Ramos (cell line): Measurements from ENCODE around the gene PIP5K1B.

Experiments used
- in situ Hi-C: fragments of 300-500 bp; cut with MboI; formaldehyde crosslinking; loops from one replicate; pipeline ENCODE4 v1.14.3; 2022; ENCODE audit warnings: low sequenced_read_pairs; ENCODE audit not compliant: unreplicated experiment

Gene PIP5K1B

DNA sequence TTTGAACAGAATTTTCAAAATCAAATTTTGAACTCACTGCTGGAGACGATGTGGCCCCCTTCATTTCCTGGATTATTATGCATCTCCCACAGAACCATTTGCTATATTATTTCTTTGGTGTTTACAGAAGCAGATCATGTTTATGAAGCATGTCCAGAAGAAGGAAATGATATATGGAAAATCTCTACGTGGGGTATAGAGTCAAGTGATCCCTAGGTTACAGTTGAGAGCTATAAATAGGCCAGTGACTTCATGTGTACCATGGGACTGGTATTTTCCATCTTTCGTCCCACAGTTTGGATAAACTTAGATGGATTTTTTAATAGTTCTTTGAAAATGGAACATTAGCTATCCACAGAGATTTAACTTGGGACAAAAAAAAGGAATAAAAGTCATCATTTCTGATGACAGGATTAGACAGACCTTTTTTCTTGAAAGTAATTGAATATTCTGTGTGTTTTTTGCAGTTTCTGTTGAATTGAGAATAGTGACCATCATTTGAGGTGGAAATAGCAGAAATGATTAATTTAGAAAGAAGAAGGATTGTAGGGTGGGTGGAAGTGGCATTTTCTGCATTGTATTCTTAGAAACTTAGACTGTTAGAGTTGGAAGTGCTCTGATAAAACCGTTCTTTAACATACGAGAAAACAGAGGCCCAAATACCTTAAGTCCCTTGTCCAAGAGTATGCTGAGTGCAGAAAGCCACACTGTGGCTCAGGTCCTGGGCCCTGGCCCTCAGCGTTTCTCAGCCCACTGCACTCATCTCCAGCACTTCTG, 136.4 kb downstream of the PIP5K1B start:
- in situ Hi-C loops: loop anchor here (10.0 kb wide), 1 partner anchor 257 kb away; no protein-coding TSS in a partner anchor

- in situ Hi-C loops: loop anchor here (10.0 kb wide), 1 partner anchor 258 kb away; no protein-coding TSS in a partner anchor
These were observed 137.5 kb downstream of the PIP5K1B start for GRCh38 chr9:68842568-68842967.

DNA sequence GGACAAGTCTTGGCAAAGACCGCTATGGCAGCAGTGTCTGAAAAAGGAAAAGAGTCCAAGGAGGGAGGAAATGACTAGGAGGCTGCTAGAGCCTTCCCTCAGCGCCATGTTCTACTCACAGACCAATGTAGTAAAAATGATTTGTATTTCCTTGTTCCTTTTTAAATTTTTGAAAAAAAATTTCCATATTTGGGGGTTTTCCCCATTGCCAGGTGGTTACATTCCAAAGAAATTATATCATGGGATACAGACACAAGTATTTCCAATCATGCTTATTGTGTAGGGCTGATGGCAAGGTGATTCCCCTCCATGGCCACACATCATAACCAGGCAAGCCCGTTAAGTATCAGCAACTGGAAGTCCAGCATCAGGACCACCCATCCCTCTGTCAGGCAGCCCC, 138.2 kb downstream of the PIP5K1B start:
- in situ Hi-C loops: loop anchor here (10.0 kb wide), 1 partner anchor 258 kb away; no protein-coding TSS in a partner anchor

- in situ Hi-C loops: loop anchor here (10.0 kb wide), 1 partner anchor 259 kb away; no protein-coding TSS in a partner anchor
These were observed 139.1 kb downstream of the PIP5K1B start for GRCh38 chr9:68844157-68844556.

- in situ Hi-C loops: loop anchor here (10.0 kb wide), 1 partner anchor 260 kb away; no protein-coding TSS in a partner anchor
These were observed 139.9 kb downstream of the PIP5K1B start for GRCh38 chr9:68844631-68845612.

DNA sequence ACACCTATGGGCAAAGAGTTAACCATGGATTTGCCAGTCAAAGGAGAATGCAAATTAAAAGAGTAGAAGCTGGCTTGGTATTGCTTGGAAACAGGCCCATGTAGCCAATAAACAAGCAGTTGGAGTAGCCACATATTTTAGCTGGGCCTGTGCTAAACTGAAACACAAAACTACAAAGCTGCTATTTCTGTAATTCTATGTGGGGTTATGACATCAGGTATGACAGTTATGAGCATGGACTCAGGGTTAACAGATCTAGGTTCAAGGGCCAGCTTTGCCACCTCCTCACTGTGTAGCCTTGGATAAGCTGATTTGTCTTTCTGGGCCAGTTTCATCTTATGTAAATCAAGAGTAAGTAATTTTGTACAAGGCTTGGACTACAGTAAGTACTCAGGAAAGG, 142.7 kb downstream of the PIP5K1B start:
- in situ Hi-C loops: loop anchor here (10.0 kb wide), 1 partner anchor 263 kb away; no protein-coding TSS in a partner anchor

GRCh38 chr9:68851657-68852056, 146.6 kb downstream of the PIP5K1B start:
- in situ Hi-C loops: no loop called here

DNA sequence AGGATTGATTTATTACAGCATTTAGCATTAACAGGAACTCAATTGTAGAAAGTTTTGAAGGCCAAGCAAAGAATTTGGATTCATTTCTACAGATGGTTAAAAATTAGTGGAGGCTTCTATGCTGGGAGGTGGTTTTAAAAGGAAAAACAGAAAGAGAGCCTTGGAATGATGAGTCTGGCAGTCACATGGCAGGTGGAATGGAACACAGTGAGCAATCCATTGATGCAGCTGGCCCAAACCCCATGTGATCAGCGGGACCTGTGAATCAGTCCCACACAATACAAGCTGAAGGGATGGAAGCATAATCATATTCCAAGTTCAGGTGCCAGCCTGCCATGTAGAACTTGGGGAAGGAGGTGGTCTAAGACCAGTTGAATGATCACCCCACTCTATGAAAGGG, 147.9 kb downstream of the PIP5K1B start:
- in situ Hi-C loops: no loop called here

GRCh38 chr9:68859347-68859746, 154.3 kb downstream of the PIP5K1B start:
- in situ Hi-C loops: no loop called here

- in situ Hi-C loops: loop anchor here (10.0 kb wide), 1 partner anchor 56 kb away; no protein-coding TSS in a partner anchor
These were observed 155.4 kb downstream of the PIP5K1B start for GRCh38 chr9:68860419-68860818.

- in situ Hi-C loops: loop anchor here (10.0 kb wide), 1 partner anchor 57 kb away; no protein-coding TSS in a partner anchor
These were observed 156.4 kb downstream of the PIP5K1B start for GRCh38 chr9:68861436-68861835.

- in situ Hi-C loops: loop anchor here (10.0 kb wide), 1 partner anchor 62 kb away; no protein-coding TSS in a partner anchor
These were observed 162.0 kb downstream of the PIP5K1B start for GRCh38 chr9:68867066-68867465.

DNA sequence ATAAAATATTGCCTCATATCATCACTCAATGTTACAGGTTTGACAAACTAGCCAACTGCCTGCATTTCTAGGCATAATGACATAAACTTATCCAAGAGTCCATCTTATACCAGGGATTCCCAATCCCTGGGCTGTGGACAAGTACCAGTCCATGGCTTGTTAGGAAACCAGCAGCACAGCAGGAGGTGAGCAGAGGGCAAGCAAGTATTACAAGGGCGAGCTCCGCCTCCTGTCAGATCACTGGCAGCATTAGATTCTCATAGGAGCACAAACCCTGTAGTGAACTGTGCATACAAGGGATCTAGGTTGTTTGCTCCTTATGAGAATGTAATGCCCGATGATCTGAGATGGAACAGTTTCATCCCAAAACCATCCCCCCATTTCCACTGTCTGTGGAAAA, 164.0 kb downstream of the PIP5K1B start:
- in situ Hi-C loops: loop anchor here (10.0 kb wide), 1 partner anchor 64 kb away; no protein-coding TSS in a partner anchor

- in situ Hi-C loops: no loop called here
These were observed 165.0 kb downstream of the PIP5K1B start for GRCh38 chr9:68870086-68870485.

- in situ Hi-C loops: no loop called here
These were observed 166.2 kb downstream of the PIP5K1B start for GRCh38 chr9:68871236-68871635.

GRCh38 chr9:68872026-68872501, 167.0 kb downstream of the PIP5K1B start:
- in situ Hi-C loops: no loop called here

- in situ Hi-C loops: no loop called here
These were observed 168.1 kb downstream of the PIP5K1B start for GRCh38 chr9:68873179-68873578.

GRCh38 chr9:68876273-68876672, 171.2 kb downstream of the PIP5K1B start:
- in situ Hi-C loops: no loop called here

GRCh38 chr9:68876681-68877080, 171.6 kb downstream of the PIP5K1B start:
- in situ Hi-C loops: no loop called here

DNA sequence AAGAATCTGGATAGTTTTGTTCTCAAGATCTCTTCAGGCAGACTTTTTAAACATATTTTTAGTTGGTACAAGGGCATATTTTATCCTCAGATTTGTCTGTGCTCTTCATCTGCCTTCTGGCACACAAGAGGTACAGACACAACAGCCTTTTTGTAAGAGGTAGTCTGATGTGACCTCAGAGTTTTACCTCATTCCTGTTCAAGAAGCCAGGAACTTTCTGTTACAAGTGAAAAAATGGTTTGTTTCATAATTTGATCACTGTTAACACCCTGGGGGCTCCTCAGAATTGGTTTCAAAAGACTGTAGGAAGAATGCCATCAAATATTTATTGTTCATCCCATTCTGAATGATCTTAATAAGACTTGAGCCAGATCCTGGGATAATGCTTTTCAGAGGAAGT, 172.2 kb downstream of the PIP5K1B start:
- in situ Hi-C loops: no loop called here
